GM23338 (cell line): ENCODE data around the gene GPBP1L1.

ENCODE experiments used
- CREB1 ChIP-seq: fragments of 250-450 bp; sonication (Bioruptor Pico); IDR thresholded peaks from 2 replicates; pipeline ENCODE4 v1.5.0; 2020; ENCODE audit warnings: low read depth, mild to moderate bottlenecking, moderate library complexity
- EZH2 ChIP-seq: fragments of 200-600 bp; sonication (generic); IDR thresholded peaks from one replicate; pipeline ENCODE4 v1.8.0; 2017; ENCODE audit warnings: antibody characterized with exemption, mild to moderate bottlenecking, low read depth; ENCODE audit not compliant: unreplicated experiment
- POLR2AphosphoS5 ChIP-seq: IDR thresholded peaks from 2 replicates; pipeline ENCODE4 v1.6.1; 2016; ENCODE audit warnings: antibody characterized with exemption, low read depth
- TF ChIP-seq, protein P1 (sequence below): IDR thresholded peaks from one replicate; pipeline ENCODE4 v1.6.1; 2018; ENCODE audit warnings: antibody characterized with exemption; ENCODE audit not compliant: unreplicated experiment
- TF ChIP-seq, protein P2 (sequence below), 2 experiments: fragments of 200-600 bp in 1 of 2; sonication (generic) in 1 of 2; conservative IDR thresholded peaks; 2 replicates each; pipeline versions ENCODE4 v1.5.1 to v1.6.1; 2016 to 2017; ENCODE audit warnings: antibody characterized with exemption in 2 of 2, low read depth in 2 of 2, mild to moderate bottlenecking in 2 of 2, moderate library complexity in 1 of 2

DNA sequence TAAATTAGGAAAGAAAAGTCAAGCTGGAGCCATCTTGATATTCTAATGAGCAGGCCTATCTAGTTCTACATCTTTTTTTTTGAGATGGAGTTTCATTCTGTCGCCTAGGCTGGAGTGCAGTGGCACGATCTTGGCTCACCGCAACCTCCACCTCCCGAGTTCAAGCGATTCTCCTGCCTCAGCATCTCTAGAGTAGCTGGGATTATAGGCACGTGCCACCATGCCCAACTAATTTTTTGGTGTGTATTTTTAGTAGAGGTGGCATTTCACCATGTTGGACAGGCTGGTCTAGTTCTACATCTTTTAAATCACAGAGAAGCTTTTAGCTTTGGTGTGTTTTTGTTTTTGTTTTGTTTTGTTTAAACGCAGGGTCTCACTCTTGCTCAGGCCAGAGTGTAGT, 8.5 kb upstream of the GPBP1L1 start:
- TF ChIP-seq, protein P1, sequence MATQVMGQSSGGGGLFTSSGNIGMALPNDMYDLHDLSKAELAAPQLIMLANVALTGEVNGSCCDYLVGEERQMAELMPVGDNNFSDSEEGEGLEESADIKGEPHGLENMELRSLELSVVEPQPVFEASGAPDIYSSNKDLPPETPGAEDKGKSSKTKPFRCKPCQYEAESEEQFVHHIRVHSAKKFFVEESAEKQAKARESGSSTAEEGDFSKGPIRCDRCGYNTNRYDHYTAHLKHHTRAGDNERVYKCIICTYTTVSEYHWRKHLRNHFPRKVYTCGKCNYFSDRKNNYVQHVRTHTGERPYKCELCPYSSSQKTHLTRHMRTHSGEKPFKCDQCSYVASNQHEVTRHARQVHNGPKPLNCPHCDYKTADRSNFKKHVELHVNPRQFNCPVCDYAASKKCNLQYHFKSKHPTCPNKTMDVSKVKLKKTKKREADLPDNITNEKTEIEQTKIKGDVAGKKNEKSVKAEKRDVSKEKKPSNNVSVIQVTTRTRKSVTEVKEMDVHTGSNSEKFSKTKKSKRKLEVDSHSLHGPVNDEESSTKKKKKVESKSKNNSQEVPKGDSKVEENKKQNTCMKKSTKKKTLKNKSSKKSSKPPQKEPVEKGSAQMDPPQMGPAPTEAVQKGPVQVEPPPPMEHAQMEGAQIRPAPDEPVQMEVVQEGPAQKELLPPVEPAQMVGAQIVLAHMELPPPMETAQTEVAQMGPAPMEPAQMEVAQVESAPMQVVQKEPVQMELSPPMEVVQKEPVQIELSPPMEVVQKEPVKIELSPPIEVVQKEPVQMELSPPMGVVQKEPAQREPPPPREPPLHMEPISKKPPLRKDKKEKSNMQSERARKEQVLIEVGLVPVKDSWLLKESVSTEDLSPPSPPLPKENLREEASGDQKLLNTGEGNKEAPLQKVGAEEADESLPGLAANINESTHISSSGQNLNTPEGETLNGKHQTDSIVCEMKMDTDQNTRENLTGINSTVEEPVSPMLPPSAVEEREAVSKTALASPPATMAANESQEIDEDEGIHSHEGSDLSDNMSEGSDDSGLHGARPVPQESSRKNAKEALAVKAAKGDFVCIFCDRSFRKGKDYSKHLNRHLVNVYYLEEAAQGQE: no peak
- TF ChIP-seq, protein P2, sequence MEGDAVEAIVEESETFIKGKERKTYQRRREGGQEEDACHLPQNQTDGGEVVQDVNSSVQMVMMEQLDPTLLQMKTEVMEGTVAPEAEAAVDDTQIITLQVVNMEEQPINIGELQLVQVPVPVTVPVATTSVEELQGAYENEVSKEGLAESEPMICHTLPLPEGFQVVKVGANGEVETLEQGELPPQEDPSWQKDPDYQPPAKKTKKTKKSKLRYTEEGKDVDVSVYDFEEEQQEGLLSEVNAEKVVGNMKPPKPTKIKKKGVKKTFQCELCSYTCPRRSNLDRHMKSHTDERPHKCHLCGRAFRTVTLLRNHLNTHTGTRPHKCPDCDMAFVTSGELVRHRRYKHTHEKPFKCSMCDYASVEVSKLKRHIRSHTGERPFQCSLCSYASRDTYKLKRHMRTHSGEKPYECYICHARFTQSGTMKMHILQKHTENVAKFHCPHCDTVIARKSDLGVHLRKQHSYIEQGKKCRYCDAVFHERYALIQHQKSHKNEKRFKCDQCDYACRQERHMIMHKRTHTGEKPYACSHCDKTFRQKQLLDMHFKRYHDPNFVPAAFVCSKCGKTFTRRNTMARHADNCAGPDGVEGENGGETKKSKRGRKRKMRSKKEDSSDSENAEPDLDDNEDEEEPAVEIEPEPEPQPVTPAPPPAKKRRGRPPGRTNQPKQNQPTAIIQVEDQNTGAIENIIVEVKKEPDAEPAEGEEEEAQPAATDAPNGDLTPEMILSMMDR (conservative IDR thresholded peaks at IDR 0.05; ENCODE audit: low read depth in 2 of 2): no peak
- TF ChIP-seq EZH2 (no peak), POLR2AphosphoS5 (no peak), CREB1 (CRISPR knock-in tag) (no peak)
